ENCODE data around the gene POLR3GL.

DNA sequence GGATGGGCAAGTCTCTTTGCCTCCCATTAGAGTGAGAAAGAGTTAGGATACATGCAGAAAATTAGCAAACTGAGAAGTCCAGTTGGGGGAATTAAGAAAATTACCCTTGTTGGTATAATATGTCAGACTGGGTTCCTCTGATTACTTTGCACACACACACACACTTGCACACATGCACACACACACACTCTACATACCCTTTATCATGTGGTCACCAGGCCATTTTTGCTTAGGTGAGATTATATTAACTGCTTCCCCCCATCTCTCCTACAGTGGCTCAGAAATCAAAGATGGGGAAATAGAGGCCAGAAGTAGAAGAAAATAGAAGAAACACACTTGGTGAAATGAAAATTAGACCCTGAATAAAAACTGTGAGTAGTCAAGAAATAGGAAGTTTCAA lies 5.8 kb upstream of the POLR3GL start:
- TF ChIP-seq, protein P1, sequence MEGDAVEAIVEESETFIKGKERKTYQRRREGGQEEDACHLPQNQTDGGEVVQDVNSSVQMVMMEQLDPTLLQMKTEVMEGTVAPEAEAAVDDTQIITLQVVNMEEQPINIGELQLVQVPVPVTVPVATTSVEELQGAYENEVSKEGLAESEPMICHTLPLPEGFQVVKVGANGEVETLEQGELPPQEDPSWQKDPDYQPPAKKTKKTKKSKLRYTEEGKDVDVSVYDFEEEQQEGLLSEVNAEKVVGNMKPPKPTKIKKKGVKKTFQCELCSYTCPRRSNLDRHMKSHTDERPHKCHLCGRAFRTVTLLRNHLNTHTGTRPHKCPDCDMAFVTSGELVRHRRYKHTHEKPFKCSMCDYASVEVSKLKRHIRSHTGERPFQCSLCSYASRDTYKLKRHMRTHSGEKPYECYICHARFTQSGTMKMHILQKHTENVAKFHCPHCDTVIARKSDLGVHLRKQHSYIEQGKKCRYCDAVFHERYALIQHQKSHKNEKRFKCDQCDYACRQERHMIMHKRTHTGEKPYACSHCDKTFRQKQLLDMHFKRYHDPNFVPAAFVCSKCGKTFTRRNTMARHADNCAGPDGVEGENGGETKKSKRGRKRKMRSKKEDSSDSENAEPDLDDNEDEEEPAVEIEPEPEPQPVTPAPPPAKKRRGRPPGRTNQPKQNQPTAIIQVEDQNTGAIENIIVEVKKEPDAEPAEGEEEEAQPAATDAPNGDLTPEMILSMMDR (IDR thresholded peaks at IDR 0.05; ENCODE audit: borderline replicate concordance, extremely low read depth, low read length, poor library complexity, severe bottlenecking) = no peak
- TF ChIP-seq EZH2 (IDR thresholded peaks at IDR 0.05; ENCODE audit: borderline replicate concordance, low read depth, low read length, severe bottlenecking) = no peak
